ENCODE results near the gene DVL1. TPM values are rescaled to one million over a fixed set of nuclear protein-coding genes. Genes with fewer than 3 reads are reported as not detected.

DVL1 gene
- total and polyA plus RNA-seq, 10 of the 15 experiments (the other 5 are each of a cell fraction or from before 2014, with no cell fraction given) = 0.10 to 31.1 (median 4.6) TPM

DNA sequence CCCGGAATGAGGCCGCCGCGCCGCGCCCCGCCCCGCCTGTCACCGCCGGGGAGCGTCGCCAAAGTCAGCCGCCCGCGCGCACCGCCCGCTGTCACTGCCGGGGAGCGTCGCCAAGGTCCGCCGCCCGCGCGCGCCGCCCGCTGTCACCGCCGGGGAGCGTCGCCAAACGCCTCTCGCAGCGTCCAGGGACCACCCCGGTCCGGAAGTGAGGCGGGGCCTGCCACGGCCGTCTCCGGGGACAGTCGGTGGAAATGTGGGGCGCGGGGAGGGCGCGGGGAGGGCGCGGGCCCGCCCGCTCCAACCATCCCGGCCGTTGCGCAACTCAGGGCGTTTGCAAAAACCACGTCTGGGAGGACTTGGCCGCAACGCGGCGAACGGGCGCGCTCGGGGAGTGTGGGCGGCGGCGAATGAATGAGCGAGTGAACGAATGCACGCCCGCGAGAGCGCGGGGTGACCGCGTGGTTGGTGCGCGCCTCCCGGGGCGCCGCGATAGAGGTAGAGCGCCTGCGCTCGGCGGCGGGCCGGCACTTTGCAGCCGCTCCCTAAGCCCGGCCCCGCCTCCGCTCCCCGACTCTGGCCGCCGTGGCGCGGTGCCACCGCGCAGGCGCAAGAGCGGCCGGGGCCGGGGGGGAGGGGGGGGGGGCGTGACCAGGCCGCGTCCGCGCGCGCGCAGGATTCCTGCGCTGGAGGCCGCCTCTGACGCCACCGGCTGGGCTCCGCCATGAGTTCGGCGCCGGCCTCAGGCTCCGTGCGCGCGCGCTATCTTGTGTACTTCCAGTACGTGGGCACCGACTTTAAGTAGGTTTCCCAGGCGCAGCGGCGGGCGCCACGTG is 41.1 kb downstream of the DVL1 start, which contains the start of the genes ACAP3 and PUSL1 (continued):
- TF ChIP-seq ZNF207 (IDR thresholded peaks at IDR 0.05; ENCODE audit: borderline replicate concordance) (peak; percentile 95), REST (IDR thresholded peaks at IDR 0.05; ENCODE audit: low read depth, low read length) (no peak), WRNIP1 (IDR thresholded peaks at IDR 0.05; ENCODE audit: borderline replicate concordance, low read depth, low read length) (no peak), EED (IDR thresholded peaks at IDR 0.05; ENCODE audit: low read depth) (no peak), TCF3 (IDR thresholded peaks at IDR 0.05; ENCODE audit: borderline replicate concordance, insufficient read depth, low read depth, low read length) (no peak), TAF1 (IDR thresholded peaks at IDR 0.05; ENCODE audit: borderline replicate concordance, low read depth, low read length) (no peak; the same call in 1 of the 2 replicates), E2F8 (IDR thresholded peaks at IDR 0.05; ENCODE audit: low read depth, partially characterized antibody) (no peak), CUX1 (IDR thresholded peaks at IDR 0.05; ENCODE audit: insufficient replicate concordance, low read depth, low read length) (no peak), CBFB (IDR thresholded peaks at IDR 0.05; ENCODE audit: low read depth) (no peak), MYB (IDR thresholded peaks at IDR 0.05; ENCODE audit: borderline replicate concordance, low read depth, low read length) (no peak), ZNF217 (IDR thresholded peaks at IDR 0.05) (no peak; the same call in 1 of the 2 replicates)
- TF ChIP-seq, protein P1, sequence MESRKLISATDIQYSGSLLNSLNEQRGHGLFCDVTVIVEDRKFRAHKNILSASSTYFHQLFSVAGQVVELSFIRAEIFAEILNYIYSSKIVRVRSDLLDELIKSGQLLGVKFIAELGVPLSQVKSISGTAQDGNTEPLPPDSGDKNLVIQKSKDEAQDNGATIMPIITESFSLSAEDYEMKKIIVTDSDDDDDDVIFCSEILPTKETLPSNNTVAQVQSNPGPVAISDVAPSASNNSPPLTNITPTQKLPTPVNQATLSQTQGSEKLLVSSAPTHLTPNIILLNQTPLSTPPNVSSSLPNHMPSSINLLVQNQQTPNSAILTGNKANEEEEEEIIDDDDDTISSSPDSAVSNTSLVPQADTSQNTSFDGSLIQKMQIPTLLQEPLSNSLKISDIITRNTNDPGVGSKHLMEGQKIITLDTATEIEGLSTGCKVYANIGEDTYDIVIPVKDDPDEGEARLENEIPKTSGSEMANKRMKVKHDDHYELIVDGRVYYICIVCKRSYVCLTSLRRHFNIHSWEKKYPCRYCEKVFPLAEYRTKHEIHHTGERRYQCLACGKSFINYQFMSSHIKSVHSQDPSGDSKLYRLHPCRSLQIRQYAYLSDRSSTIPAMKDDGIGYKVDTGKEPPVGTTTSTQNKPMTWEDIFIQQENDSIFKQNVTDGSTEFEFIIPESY (IDR thresholded peaks at IDR 0.05) = no peak
- TF ChIP-seq, protein P2, sequence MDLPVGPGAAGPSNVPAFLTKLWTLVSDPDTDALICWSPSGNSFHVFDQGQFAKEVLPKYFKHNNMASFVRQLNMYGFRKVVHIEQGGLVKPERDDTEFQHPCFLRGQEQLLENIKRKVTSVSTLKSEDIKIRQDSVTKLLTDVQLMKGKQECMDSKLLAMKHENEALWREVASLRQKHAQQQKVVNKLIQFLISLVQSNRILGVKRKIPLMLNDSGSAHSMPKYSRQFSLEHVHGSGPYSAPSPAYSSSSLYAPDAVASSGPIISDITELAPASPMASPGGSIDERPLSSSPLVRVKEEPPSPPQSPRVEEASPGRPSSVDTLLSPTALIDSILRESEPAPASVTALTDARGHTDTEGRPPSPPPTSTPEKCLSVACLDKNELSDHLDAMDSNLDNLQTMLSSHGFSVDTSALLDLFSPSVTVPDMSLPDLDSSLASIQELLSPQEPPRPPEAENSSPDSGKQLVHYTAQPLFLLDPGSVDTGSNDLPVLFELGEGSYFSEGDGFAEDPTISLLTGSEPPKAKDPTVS (IDR thresholded peaks at IDR 0.05; ENCODE audit: low read depth, low read length) = no peak
